GM12878 (cell line): ENCODE measurements around the gene CD7.

Source experiments
- TF ChIP-seq, protein P1 (sequence below), 3 experiments: IDR thresholded peaks in 2 of 3; conservative IDR thresholded peaks in 1 of 3; 2 replicates each; pipeline ENCODE4 v1.5.1; 2011; ENCODE audit warnings: low read depth in 3 of 3, low read length in 3 of 3, mild to moderate bottlenecking in 3 of 3, control low read depth in 2 of 3, moderate library complexity in 2 of 3, inconsistent platforms in 1 of 3, mixed read lengths in 1 of 3; ENCODE audit not compliant: control insufficient read depth in 2 of 3, insufficient read depth in 1 of 3; ENCODE audit errors: extremely low read depth in 1 of 3
- TF ChIP-seq, protein P2 (sequence below): fragments of 450-650 bp; formaldehyde crosslinking; IDR thresholded peaks from 2 replicates; pipeline ENCODE4 v1.4.0; 2022; ENCODE audit warnings: mild to moderate bottlenecking, moderate library complexity
- TF ChIP-seq, protein P3 (sequence below): fragments of 450-650 bp; IDR thresholded peaks from 2 replicates; pipeline ENCODE4 v1.6.1; 2017; ENCODE audit warnings: antibody characterized with exemption, mild to moderate bottlenecking, moderate library complexity

GRCh38 chr17:82272495-82273326, 44.7 kb downstream of the CD7 start:
- TF ChIP-seq, protein P1, sequence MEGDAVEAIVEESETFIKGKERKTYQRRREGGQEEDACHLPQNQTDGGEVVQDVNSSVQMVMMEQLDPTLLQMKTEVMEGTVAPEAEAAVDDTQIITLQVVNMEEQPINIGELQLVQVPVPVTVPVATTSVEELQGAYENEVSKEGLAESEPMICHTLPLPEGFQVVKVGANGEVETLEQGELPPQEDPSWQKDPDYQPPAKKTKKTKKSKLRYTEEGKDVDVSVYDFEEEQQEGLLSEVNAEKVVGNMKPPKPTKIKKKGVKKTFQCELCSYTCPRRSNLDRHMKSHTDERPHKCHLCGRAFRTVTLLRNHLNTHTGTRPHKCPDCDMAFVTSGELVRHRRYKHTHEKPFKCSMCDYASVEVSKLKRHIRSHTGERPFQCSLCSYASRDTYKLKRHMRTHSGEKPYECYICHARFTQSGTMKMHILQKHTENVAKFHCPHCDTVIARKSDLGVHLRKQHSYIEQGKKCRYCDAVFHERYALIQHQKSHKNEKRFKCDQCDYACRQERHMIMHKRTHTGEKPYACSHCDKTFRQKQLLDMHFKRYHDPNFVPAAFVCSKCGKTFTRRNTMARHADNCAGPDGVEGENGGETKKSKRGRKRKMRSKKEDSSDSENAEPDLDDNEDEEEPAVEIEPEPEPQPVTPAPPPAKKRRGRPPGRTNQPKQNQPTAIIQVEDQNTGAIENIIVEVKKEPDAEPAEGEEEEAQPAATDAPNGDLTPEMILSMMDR (IDR thresholded peaks at IDR 0.05 in 2 of 3, conservative IDR thresholded peaks at IDR 0.05 in 1 of 3; ENCODE audit: control insufficient read depth in 2 of 3, extremely low read depth in 1 of 3, insufficient read depth in 1 of 3, low read depth in 3 of 3, low read length in 3 of 3): no peak
- TF ChIP-seq, protein P2, sequence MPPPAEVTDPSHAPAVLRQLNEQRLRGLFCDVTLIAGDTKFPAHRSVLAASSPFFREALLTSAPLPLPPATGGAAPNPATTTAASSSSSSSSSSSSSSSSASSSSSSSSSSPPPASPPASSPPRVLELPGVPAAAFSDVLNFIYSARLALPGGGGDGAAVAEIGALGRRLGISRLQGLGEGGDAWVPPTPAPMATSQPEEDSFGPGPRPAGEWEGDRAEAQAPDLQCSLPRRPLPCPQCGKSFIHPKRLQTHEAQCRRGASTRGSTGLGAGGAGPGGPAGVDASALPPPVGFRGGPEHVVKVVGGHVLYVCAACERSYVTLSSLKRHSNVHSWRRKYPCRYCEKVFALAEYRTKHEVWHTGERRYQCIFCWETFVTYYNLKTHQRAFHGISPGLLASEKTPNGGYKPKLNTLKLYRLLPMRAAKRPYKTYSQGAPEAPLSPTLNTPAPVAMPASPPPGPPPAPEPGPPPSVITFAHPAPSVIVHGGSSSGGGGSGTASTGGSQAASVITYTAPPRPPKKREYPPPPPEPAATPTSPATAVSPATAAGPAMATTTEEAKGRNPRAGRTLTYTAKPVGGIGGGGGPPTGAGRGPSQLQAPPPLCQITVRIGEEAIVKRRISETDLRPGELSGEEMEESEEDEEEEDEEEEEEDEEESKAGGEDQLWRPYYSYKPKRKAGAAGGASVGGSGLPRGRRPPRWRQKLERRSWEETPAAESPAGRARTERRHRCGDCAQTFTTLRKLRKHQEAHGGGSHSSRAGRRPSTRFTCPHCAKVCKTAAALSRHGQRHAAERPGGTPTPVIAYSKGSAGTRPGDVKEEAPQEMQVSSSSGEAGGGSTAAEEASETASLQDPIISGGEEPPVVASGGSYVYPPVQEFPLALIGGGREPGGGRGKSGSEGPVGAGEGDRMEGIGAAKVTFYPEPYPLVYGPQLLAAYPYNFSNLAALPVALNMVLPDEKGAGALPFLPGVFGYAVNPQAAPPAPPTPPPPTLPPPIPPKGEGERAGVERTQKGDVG (CRISPR knock-in tag): no peak
- TF ChIP-seq, protein P3, sequence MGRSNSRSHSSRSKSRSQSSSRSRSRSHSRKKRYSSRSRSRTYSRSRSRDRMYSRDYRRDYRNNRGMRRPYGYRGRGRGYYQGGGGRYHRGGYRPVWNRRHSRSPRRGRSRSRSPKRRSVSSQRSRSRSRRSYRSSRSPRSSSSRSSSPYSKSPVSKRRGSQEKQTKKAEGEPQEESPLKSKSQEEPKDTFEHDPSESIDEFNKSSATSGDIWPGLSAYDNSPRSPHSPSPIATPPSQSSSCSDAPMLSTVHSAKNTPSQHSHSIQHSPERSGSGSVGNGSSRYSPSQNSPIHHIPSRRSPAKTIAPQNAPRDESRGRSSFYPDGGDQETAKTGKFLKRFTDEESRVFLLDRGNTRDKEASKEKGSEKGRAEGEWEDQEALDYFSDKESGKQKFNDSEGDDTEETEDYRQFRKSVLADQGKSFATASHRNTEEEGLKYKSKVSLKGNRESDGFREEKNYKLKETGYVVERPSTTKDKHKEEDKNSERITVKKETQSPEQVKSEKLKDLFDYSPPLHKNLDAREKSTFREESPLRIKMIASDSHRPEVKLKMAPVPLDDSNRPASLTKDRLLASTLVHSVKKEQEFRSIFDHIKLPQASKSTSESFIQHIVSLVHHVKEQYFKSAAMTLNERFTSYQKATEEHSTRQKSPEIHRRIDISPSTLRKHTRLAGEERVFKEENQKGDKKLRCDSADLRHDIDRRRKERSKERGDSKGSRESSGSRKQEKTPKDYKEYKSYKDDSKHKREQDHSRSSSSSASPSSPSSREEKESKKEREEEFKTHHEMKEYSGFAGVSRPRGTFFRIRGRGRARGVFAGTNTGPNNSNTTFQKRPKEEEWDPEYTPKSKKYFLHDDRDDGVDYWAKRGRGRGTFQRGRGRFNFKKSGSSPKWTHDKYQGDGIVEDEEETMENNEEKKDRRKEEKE: no peak
